Thyroid gland (tissue), 4 donors: ENCODE results near the gene PPP1R13B.

Experiments
- POLR2A ChIP-seq, 2 donors: fragments of 450-650 bp; IDR thresholded peaks; one replicate each; pipeline ENCODE4 v1.6.1; 2017; ENCODE audit warnings: antibody characterized with exemption in 2 of 2, mild to moderate bottlenecking in 2 of 2, moderate library complexity in 1 of 2
- TF ChIP-seq, protein P1 (sequence below), 6 experiments: fragments of 200-600 bp in 3 of 6; fragments of 450-650 bp in 3 of 6; sonication (generic) in 3 of 6; IDR thresholded peaks; one replicate each; pipeline ENCODE4 v1.5.1; 2016 to 2019; ENCODE audit warnings: antibody characterized with exemption in 6 of 6, mild to moderate bottlenecking in 2 of 6, inconsistent platforms in 1 of 6, moderate library complexity in 1 of 6

DNA sequence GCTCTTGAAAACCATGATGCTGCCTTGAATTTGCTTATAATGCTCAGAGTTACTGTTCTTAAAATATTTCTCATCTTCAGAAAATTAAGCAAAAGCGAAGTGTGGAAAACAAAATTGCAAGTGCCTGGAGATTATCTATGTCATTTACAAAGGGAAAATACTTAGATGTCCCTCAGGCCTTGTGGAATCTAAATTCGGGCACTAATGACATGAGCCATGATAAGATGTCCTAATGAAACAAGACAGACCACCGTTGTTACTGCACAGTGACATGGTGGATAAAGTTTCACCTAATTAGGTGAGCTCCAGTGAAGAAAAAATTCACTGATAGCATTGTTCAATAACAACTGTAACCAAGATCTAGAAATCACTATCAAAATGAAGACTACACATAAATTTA lies 30.4 kb downstream of the PPP1R13B start:
- TF ChIP-seq, protein P1, sequence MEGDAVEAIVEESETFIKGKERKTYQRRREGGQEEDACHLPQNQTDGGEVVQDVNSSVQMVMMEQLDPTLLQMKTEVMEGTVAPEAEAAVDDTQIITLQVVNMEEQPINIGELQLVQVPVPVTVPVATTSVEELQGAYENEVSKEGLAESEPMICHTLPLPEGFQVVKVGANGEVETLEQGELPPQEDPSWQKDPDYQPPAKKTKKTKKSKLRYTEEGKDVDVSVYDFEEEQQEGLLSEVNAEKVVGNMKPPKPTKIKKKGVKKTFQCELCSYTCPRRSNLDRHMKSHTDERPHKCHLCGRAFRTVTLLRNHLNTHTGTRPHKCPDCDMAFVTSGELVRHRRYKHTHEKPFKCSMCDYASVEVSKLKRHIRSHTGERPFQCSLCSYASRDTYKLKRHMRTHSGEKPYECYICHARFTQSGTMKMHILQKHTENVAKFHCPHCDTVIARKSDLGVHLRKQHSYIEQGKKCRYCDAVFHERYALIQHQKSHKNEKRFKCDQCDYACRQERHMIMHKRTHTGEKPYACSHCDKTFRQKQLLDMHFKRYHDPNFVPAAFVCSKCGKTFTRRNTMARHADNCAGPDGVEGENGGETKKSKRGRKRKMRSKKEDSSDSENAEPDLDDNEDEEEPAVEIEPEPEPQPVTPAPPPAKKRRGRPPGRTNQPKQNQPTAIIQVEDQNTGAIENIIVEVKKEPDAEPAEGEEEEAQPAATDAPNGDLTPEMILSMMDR (IDR thresholded peaks at IDR 0.05) = no peak
- no peak for TF ChIP-seq POLR2A (IDR thresholded peaks at IDR 0.05)
